Effector CD8-positive, alpha-beta T cell (primary cell): Measurements from ENCODE around the gene HOGA1.
A peak's percentile ranks its signal among the peaks of the same experiment; 100 is the strongest.

ENCODE experiments used
- DNase-seq: peaks from one replicate; lab custom pipeline; 2025; lab: John Stamatoyannopoulos, UW
- total RNA-seq, 4 experiments: gene quantifications; one replicate each; lab custom pipeline; 2026; lab: John Stamatoyannopoulos, UW

The HOGA1 gene
- 0 to 0.72 (median 0) reads per million in 4 experiments for total RNA-seq

DNA sequence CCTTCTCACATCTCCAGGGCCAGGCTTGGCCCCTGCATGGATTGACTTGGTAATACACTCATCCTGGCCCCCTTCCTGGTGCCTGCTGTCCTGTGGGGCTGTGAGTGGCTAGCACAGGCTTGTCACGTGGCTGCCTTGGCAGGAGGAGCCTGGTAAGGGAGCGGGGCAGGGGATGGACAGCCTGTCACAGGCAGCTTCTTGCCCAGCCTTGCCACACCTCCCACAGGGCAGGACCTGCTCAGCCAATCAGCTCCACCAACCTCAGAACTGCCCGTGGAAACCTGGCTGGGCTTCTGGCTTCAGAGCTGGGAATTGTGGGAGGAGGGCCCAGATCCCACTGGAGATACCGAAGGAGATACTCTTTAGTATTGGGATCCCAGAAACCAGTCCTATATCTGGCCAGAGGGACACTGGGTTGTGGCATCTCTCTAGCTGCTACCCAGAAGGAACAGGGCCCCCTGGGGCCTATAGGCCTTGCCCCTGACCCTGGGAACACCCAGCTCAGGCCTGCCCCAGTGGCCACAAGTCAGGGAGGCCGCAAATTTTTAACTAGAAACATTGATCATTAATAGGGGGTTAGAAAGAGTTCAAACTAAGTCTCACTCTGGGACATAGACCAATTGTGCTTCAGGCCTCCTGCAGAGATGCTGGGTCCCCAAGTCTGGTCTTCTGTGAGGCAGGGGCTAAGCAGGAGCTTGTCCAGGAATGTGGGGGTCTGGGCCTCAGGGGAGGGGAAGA, at the start of gene HOGA1:
TSS of gene HOGA1 (plus strand) at position 330 of the 738 bp plus-strand sequence. CDS start at position 645, 315 bp downstream.
- DNase-seq, result no peak

DNA sequence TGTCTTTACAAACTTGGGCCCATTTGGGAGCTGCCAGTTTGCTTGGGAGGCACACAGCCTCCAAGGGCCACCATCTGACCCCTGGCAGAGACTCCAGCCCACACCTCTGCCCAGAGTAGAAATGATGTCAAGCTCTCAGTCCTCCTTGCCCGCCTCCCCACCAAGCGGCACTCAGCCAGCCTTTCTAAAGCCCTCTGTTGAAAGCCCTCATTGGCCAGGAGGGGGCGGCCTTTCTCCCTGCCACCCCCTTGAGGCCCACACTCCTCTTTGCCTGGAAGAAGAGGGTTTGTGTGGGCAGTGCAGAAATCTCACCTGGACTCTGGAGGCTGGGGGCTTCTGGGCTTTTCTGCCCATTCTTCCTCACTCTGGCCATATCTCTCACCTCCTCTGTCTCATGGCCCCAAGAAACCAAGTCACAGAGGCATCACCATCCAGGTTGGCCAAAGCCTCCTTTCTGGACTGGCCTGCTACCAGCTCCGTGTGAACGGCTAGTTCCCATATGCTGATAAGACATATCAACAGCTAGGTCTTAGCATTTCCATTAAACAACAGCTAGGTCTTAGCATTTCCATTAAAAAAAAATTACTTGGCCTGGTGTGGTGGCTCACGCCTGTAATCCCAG, 49.3 kb upstream of the HOGA1 start:
- DNase-seq, result no peak

- DNase-seq, result no peak
These were observed 46.9 kb upstream of the HOGA1 start for GRCh38 chr10:97537186-97537869.

GRCh38 chr10:97538411-97538810, 45.8 kb upstream of the HOGA1 start:
- no peak for DNase-seq

GRCh38 chr10:97538839-97539238, 45.4 kb upstream of the HOGA1 start:
- no peak for DNase-seq

DNA sequence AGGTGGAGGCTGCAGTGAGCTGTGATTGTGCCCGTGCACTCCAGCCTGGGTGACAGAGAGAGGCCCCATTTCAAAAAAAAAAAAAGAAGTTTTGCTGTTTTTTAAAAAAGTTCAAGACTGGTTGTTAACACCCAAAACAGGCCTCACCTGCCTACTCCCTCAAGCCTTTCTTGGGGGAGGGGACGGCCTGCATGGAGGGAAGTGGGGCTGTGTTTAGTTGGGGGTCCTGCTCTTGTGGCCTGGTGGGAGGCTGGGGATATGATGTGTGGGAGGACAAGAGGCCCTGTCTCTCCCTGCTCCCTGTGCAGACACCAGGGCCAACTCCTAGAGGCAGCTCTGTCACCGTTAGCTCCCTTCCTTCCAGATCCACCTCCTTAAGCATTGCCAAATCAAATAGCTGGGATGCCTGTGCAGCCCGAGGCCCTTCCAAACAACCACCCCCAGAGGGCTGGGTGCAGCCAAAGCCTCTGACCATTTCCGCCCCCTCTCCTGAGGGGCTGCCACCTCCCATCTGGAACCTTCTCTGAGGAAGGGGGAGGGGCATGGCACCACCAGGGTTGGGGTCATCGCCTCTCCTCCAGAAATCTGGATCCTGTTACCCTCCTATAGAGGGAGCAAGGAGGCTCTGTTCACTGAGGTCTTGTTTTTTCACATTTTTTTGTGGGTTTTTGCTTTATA, 44.5 kb upstream of the HOGA1 start:
- DNase-seq, result no peak

- DNase-seq, result no peak
These were observed 43.3 kb upstream of the HOGA1 start for GRCh38 chr10:97540669-97541500.

DNA sequence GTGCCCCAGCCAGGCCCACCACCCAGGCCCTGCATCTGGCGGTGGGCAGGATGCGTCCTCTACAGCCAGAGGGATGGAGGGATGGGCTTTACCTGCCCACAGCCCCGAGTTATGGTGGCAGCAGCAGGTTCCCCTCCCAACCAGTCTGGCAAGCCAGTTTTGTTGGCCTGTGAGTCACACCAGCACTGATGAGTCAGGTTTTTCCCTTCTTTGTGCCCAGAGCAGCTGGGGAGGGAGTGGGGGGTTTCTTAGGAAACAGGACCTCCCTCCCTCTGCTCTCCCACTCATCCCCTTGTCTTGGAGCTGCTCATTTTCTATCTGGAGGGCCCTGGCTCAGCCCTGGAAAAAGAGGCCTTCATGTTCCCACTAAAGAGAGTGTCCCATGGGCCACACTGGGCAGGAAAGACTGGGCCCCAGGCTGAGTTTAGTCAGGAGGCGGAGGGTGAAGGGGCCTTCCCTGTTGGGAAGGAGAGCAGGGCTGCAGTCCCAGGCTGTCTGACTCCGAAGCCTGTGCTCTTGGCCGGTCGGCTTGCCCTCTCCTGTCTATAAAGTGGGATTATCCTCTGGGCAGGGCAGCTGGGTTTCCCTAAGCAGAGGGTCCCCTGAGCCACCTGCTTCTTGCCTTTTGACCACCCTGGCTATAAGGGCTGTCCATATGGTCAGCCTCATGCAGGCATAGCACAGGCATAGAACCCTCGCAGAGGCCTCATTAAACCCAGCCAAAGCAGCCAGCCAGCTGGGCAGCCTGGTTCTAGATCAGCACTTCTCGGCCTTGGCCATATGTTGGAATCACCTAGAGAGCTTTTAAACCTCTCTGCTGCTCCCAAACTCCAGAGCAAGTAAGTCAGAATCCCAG, 41.8 kb upstream of the HOGA1 start:
- no peak for DNase-seq

- DNase-seq, result no peak
These were observed 41.1 kb upstream of the HOGA1 start for GRCh38 chr10:97543025-97543546.

GRCh38 chr10:97546456-97547270, 37.5 kb upstream of the HOGA1 start:
- DNase-seq, result no peak

GRCh38 chr10:97547271-97547600, 37.0 kb upstream of the HOGA1 start:
- DNase-seq, result no peak

DNA sequence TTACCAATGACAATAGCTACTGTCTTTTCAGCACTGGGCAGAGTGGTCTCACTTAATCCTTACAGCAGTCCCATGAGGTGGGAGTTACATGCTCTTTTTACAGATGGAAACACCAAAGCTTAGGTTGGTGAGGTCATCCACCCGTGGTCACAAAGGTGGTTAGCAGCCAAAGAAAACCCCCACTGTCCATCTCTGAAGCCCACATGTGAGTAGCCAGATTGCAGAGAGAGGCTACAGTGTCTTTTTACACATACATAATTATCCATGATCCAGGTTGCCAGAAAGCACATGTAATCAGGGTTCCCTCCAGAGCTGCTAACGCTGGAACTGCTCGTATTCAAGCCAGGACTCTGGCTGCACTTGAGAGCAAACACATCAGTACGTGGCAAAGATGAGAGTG, 36.2 kb upstream of the HOGA1 start:
- no peak for DNase-seq

- DNase-seq, result no peak
These were observed 35.2 kb upstream of the HOGA1 start for GRCh38 chr10:97548828-97549455.

GRCh38 chr10:97549587-97550322, 34.4 kb upstream of the HOGA1 start:
- DNase-seq, result no peak

- no peak for DNase-seq
These were observed 33.6 kb upstream of the HOGA1 start for GRCh38 chr10:97550336-97551149.

- DNase-seq, result no peak
These were observed 32.9 kb upstream of the HOGA1 start for GRCh38 chr10:97551271-97551670.

- DNase-seq, result peak; percentile 6
These were observed 30.6 kb upstream of the HOGA1 start for GRCh38 chr10:97553575-97554031.
